ENCODE results near the gene CCDC97. TPM values are rescaled to one million over a fixed set of nuclear protein-coding genes. Genes with fewer than 3 reads are reported as not detected.
"Not testable (repeated sequence)": the region's sequence is repeated elsewhere in the genome, so short reads cannot be mapped to it uniquely, and the experiment has no call there.

The CCDC97 gene
- polyA plus RNA-seq, 12 donors, result 29.3 to 58.0 (median 34.4) TPM; not detected in 1

DNA sequence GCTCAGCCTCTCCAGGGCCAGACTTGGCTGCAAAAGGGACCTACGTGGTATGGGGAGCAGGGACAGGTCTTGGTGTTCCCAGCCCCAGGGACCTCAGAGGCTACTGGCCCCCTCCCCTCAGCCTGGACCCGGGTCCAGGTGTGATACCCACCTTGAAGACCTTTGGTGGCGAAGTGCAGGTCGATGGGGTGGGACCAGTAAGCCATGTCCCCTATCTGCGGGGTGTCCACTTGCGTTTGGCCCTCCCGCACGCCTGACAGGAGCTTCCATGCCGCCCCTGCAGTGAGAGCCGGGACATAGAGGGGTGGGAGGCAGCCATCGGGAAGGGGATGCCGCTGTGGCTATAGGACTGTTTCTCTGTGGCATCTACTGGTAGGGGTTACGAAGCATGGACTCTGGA lies 47.8 kb downstream of the CCDC97 start:
- no peak for DNase-seq

DNA sequence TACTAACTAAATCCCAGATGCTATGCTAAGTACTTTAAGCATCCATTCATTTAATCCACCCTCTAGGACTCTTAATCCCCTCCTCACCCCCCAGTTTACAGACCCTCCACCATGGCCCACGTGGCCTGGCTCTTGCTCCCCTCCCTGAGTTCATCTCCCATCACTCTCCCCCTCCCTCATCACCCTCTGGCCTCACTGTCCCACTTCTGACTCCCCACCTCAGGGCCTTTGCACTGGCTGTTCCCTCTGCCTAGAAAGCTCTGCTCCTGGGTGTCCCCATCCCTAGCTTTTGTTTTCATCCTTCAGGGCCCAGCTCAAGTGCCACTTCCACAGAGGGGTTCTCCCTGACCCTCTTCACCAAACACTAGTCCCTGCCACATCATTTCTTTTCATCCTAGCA lies 49.8 kb downstream of the CCDC97 start:
- no peak for DNase-seq

GRCh38 chr19:41362143-41362847 lies 52.3 kb downstream of the CCDC97 start:
- DNase-seq, result no peak

GRCh38 chr19:41363371-41363752 lies 53.4 kb downstream of the CCDC97 start:
- DNase-seq, result no peak

- DNase-seq, result peak; percentile 99
These were observed 54.0 kb downstream of the CCDC97 start, which contains the start of gene B9D2 for GRCh38 chr19:41363753-41364523. B9D2 (minus strand) TSS chr19:41364149; CDS start chr19:41363519, 630 bp downstream.

- no peak for DNase-seq
These were observed 54.8 kb downstream of the CCDC97 start for GRCh38 chr19:41364524-41365391.

GRCh38 chr19:41366089-41366488 lies 56.1 kb downstream of the CCDC97 start:
- DNase-seq, result no peak

GRCh38 chr19:41367848-41368301 lies 57.9 kb downstream of the CCDC97 start:
- no peak for DNase-seq

- DNase-seq, result no peak
These were observed 59.8 kb downstream of the CCDC97 start for GRCh38 chr19:41369769-41370168.

GRCh38 chr19:41371119-41371518 lies 61.1 kb downstream of the CCDC97 start:
- DNase-seq, result not testable (repeated sequence)

- no peak for DNase-seq
These were observed 61.6 kb downstream of the CCDC97 start for GRCh38 chr19:41371541-41371940.

DNA sequence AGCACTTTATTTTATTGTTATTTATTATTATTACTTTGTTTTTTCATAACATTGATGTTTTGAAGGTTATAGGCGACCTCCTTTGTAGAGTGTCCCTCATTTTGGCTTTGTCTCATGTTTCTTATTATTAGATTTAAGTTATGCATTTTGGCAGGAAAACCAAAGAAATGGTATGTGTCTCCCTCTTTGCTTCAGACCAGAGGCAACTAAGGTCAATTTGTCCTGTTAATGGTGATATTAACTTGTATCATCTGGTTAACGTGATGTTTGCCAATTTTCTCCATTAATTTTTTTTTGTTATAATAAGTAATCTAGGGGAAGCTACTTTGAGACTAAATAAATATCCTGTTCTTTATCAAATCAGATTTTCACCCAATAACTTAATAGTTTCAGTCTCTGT lies 62.5 kb downstream of the CCDC97 start:
- DNase-seq, result no peak

DNA sequence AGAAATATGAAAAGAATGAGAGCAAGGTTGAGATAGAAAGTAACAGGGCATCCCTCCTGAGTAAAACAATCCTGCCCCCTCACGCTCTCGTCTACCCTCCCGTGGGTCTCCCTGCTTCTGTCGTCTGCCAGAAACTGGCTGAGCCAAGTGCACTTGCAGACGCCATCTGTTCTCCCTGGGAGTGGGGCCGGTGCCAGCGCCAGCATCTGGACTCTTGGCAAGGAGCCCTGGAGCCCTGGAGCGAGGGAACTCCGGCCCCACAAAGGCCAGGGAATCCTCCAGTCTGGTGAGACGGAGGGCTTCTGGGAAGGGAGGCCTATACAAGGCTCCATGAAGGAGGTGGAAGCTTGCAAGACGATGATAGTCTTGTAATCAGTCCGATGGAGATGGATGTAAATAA lies 64.0 kb downstream of the CCDC97 start:
- peak; percentile 81 for DNase-seq

Other genes starting within 250 kb of the CCDC97 start
- gene CYP2A13, start 221.7 kb upstream of the CCDC97 start, polyA plus RNA-seq (ENCODE audit: insufficient read length in 12 of 12), result not detected
- under 1 TPM in 2 of 12 donors, not detected in 10; 0.22 to 0.32 TPM for gene CYP2F1, start 195.7 kb upstream of the CCDC97 start, polyA plus RNA-seq (ENCODE audit: insufficient read length in 12 of 12)
- gene CYP2S1, start 117.0 kb upstream of the CCDC97 start, polyA plus RNA-seq (ENCODE audit: insufficient read length in 12 of 12), result 1 to 10 TPM in 3 of 12 donors, under 1 TPM in 7, not detected in 2; 0.20 to 6.2 (median 0.44) TPM
- 100 to 1,000 TPM in 1 of 12 donors, 10 to 100 TPM in 11; 14.8 to 207 (median 28.6) TPM for gene AXL, start 90.9 kb upstream of the CCDC97 start, polyA plus RNA-seq (ENCODE audit: insufficient read length in 12 of 12)
- gene HNRNPUL1, start 45.8 kb upstream of the CCDC97 start, polyA plus RNA-seq (ENCODE audit: insufficient read length in 12 of 12), result 1,000 to 10,000 TPM in 1 of 12 donors, 100 to 1,000 TPM in 11; 136 to 1,638 (median 158) TPM
- gene TGFB1, start 43.8 kb downstream of the CCDC97 start, polyA plus RNA-seq (ENCODE audit: insufficient read length in 12 of 12), result 10 to 100 TPM in 11 of 12 donors, not detected in 1; 13.6 to 35.4 (median 18.1) TPM
- gene B9D2, start 54.0 kb downstream of the CCDC97 start, polyA plus RNA-seq (ENCODE audit: insufficient read length in 12 of 12), result 1 to 10 TPM in 10 of 12 donors, not detected in 2; 1.5 to 3.2 (median 2.3) TPM
- gene TMEM91, start 66.4 kb downstream of the CCDC97 start, polyA plus RNA-seq (ENCODE audit: insufficient read length in 12 of 12), result 10 to 100 TPM in 2 of 12 donors, 1 to 10 TPM in 8, not detected in 2; 3.5 to 14.2 (median 5.2) TPM
- 10 to 100 TPM in 11 of 12 donors, not detected in 1; 11.0 to 35.4 (median 14.1) TPM for gene EXOSC5, start 87.2 kb downstream of the CCDC97 start, polyA plus RNA-seq (ENCODE audit: insufficient read length in 12 of 12)
- gene BCKDHA, start 87.6 kb downstream of the CCDC97 start, polyA plus RNA-seq (ENCODE audit: insufficient read length in 12 of 12), result 10 to 100 TPM in 11 of 12 donors, not detected in 1; 19.2 to 69.1 (median 25.6) TPM
- gene B3GNT8, start 117.2 kb downstream of the CCDC97 start, polyA plus RNA-seq (ENCODE audit: insufficient read length in 12 of 12), result 1 to 10 TPM in 10 of 12 donors, under 1 TPM in 1, not detected in 1; 0.75 to 7.7 (median 2.1) TPM
- gene DMAC2, start 129.7 kb downstream of the CCDC97 start, polyA plus RNA-seq (ENCODE audit: insufficient read length in 12 of 12), result 10 to 100 TPM in 11 of 12 donors, not detected in 1; 34.6 to 76.0 (median 38.3) TPM
- gene ERICH4, start 133.0 kb downstream of the CCDC97 start, polyA plus RNA-seq (ENCODE audit: insufficient read length in 12 of 12), result under 1 TPM in 6 of 12 donors, not detected in 6; 0.19 to 0.46 (median 0.33) TPM